CD14-positive monocyte (primary cell): Measurements from ENCODE around the gene GRID1. TPM values are rescaled to one million over a fixed set of nuclear protein-coding genes. Genes with fewer than 3 reads are reported as not detected.

ENCODE experiments used
- DNase-seq, 3 donors: peaks; one replicate each; pipeline ENCODE4 v3.0.0-alpha.2; 2011 to 2022
- H2AFZ ChIP-seq: 2 replicates; pipeline ENCODE4 v1.6.0; 2012; ENCODE audit warnings: mild to moderate bottlenecking, low read depth, low read length, inconsistent platforms; ENCODE audit not compliant: insufficient read depth, poor library complexity, severe bottlenecking
- H3K27ac ChIP-seq, 2 donors: 1 replicate in 1 of 2; 2 replicates in 1 of 2; pipeline ENCODE4 v1.5.1; 2012 to 2013; ENCODE audit warnings: low read length in 2 of 2, control low read depth in 1 of 2, inconsistent platforms in 1 of 2, low read depth in 1 of 2, mild to moderate bottlenecking in 1 of 2
- H3K27me3 ChIP-seq, 2 donors: one replicate each; pipeline versions ENCODE4 v1.6.0 to v1.6.1; 2011 to 2013; ENCODE audit warnings: low read length in 2 of 2; ENCODE audit not compliant: control insufficient read depth in 2 of 2, insufficient read depth in 2 of 2
- H3K36me3 ChIP-seq, 2 donors: replicated peaks in 1 of 2; 1 replicate in 1 of 2; 2 replicates in 1 of 2; pipeline versions ENCODE4 v1.5.1 to v1.6.1; 2012 to 2013; ENCODE audit warnings: low read length in 2 of 2, control low read depth in 1 of 2, inconsistent platforms in 1 of 2, mild to moderate bottlenecking in 1 of 2; ENCODE audit not compliant: insufficient read depth in 2 of 2, control insufficient read depth in 1 of 2
- H3K4me1 ChIP-seq, 2 donors: 1 replicate in 1 of 2; 2 replicates in 1 of 2; pipeline versions ENCODE4 v1.5.1 to v1.6.1; 2012 to 2013; ENCODE audit warnings: low read length in 2 of 2, control low read depth in 1 of 2, inconsistent platforms in 1 of 2, mild to moderate bottlenecking in 1 of 2, moderate library complexity in 1 of 2; ENCODE audit not compliant: insufficient read depth in 2 of 2, control insufficient read depth in 1 of 2
- H3K4me2 ChIP-seq: replicated peaks from 2 replicates; pipeline ENCODE3; 2012; ENCODE audit warnings: low read length, moderate library complexity, mild to moderate bottlenecking; ENCODE audit not compliant: poor library complexity, severe bottlenecking; ENCODE audit errors: extremely low read depth
- H3K4me3 ChIP-seq, 3 experiments: fragments of 200-600 bp in 1 of 3; sonication (generic) in 1 of 3; replicated peaks in 1 of 3; 1 replicate in 2 of 3; 2 replicates in 1 of 3; pipeline ENCODE4 v1.5.1; 2011 to 2013; ENCODE audit warnings: low read length in 3 of 3, mild to moderate bottlenecking in 3 of 3, control low read depth in 2 of 3, low read depth in 2 of 3, inconsistent platforms in 1 of 3, moderate library complexity in 1 of 3
- H3K79me2 ChIP-seq: 2 replicates; pipeline ENCODE4 v1.6.0; 2012; ENCODE audit warnings: mild to moderate bottlenecking, control low read depth, inconsistent platforms, low read length, moderate library complexity; ENCODE audit not compliant: insufficient read depth
- H3K9ac ChIP-seq: 2 replicates; pipeline ENCODE4 v1.6.0; 2017; ENCODE audit warnings: low read length, mild to moderate bottlenecking; ENCODE audit not compliant: insufficient read depth, poor library complexity, severe bottlenecking
- H3K9me3 ChIP-seq, 2 donors: replicated peaks in 1 of 2; 1 replicate in 1 of 2; 2 replicates in 1 of 2; pipeline versions ENCODE4 v1.5.1 to v1.6.1; 2012 to 2013; ENCODE audit warnings: low read length in 2 of 2, control low read depth in 1 of 2; ENCODE audit not compliant: control insufficient read depth in 1 of 2, insufficient read depth in 1 of 2
- H4K20me1 ChIP-seq: 2 replicates; pipeline ENCODE4 v1.6.0; 2012; ENCODE audit warnings: mild to moderate bottlenecking, low read length, control low read depth, moderate library complexity; ENCODE audit not compliant: insufficient read depth
- H3K27ac Mint-ChIP-seq, 7 donors: one replicate each; pipeline ENCODE4 v1.8.0; 2020; ENCODE audit warnings: mild to moderate bottlenecking in 7 of 7, mixed read lengths in 7 of 7, moderate library complexity in 6 of 7, inconsistent platforms in 2 of 7
- H3K27me3 Mint-ChIP-seq, 3 donors: one replicate each; pipeline ENCODE4 v1.8.0; 2021 to 2022; ENCODE audit warnings: low read depth in 3 of 3, mild to moderate bottlenecking in 3 of 3, mixed read lengths in 3 of 3, moderate library complexity in 3 of 3, inconsistent platforms in 1 of 3
- H3K36me3 Mint-ChIP-seq, 2 donors: one replicate each; pipeline ENCODE4 v1.8.0; 2020; ENCODE audit warnings: mixed read lengths in 2 of 2, inconsistent platforms in 1 of 2, mild to moderate bottlenecking in 1 of 2
- H3K4me1 Mint-ChIP-seq: one replicate; pipeline ENCODE4 v1.8.0; 2020; ENCODE audit warnings: mild to moderate bottlenecking, mixed read lengths
- H3K4me3 Mint-ChIP-seq, 2 donors: one replicate each; pipeline ENCODE4 v1.8.0; 2020; ENCODE audit warnings: mild to moderate bottlenecking in 2 of 2, mixed read lengths in 2 of 2, moderate library complexity in 1 of 2
- H3K9me3 Mint-ChIP-seq, 7 donors: one replicate each; pipeline ENCODE4 v1.8.0; 2020 to 2022; ENCODE audit warnings: mixed read lengths in 7 of 7, mild to moderate bottlenecking in 6 of 7, moderate library complexity in 6 of 7, inconsistent platforms in 2 of 7
- CTCF ChIP-seq: fragments of 200-600 bp; IDR thresholded peaks from one replicate; pipeline ENCODE4 v1.8.0; 2022; ENCODE audit warnings: antibody characterized with exemption, mild to moderate bottlenecking
- WGBS: methylation state at CpG from one replicate; pipeline ENCODE4 v1.1.5; 2013; ENCODE audit warnings: missing lambda C conversion rate; ENCODE audit not compliant: insufficient coverage; 5-methylcytosine and 5-hydroxymethylcytosine counted together
- intact Hi-C, 2 donors: fragments of 100-400 bp; cut with micrococcal nuclease; formaldehyde crosslinking; loops; one replicate each; pipeline versions ENCODE4 v1.15.0 to v1.15.1; 2023
- polyA plus RNA-seq, 3 donors: library from polyadenylated mRNA; depleted of rRNA in 1 of 3; unstranded in 2 of 3; stranded (reverse) in 1 of 3; fragments of 300-500 nt in 2 of 3; fragments of >200 nt in 1 of 3; fragmentation: Illumina TruSeq in 2 of 3; gene quantifications; 1 replicate in 2 of 3; 2 replicates in 1 of 3; pipeline ENCODE4 v1.2.3, GENCODE V29; 2012 to 2021

Gene GRID1
- polyA plus RNA-seq, 3 donors: not detected

GRCh38 chr10:86159797-86160196 is 206.8 kb downstream of the GRID1 start:
- Histone ChIP-seq H3K79me2 (no peaks in the 10 kb centered on the region), H3K9ac (no peak overlapping the region), H3K4me3 (no peak overlapping the region), H4K20me1 (no peaks in the 10 kb centered on the region), H3K27ac (no peak overlapping the region), H3K4me2 (no peak overlapping the region), H2AFZ (no peak overlapping the region), H3K4me1 (no peaks in the 10 kb centered on the region), H3K27me3 (no peaks in the 10 kb centered on the region), H3K9me3 (no peaks in the 10 kb centered on the region), H3K36me3 (no peaks in the 10 kb centered on the region)
- Mint-ChIP-seq H3K4me1 (no peaks in the 10 kb centered on the region), H3K4me3 (no peak overlapping the region), H3K27me3 (peaks cover 2 to 7% (median 2%) of the 10 kb centered on the region in 3 donors), H3K36me3 (no peaks in the 10 kb centered on the region), H3K9me3 (peaks cover 0 to 2% (median 0%) of the 10 kb centered on the region in 7 donors), H3K27ac (no peak overlapping the region)
- TF ChIP-seq CTCF: no peak
- intact Hi-C loops: no loop called here
- WGBS: 86% methylated on average over 3 of the region's 3 CpGs
- DNase-seq: no peak

- no peak overlapping the region for H3K27ac Mint-ChIP-seq
- H3K79me2 ChIP-seq: no peaks in the 10 kb centered on the region
- DNase-seq: no peak
Measured at GRCh38 chr10:86155054-86155921, 211.3 kb downstream of the GRID1 start.

More at GRCh38 chr10:86155054-86155921, 211.3 kb downstream of the GRID1 start:
- TF ChIP-seq CTCF: no peak
- Mint-ChIP-seq H3K9me3 (no peaks in the 10 kb centered on the region), H3K27me3 (peaks cover 0 to 2% (median 1%) of the 10 kb centered on the region in 3 donors), H3K4me1 (no peaks in the 10 kb centered on the region), H3K4me3 (no peak overlapping the region), H3K36me3 (no peaks in the 10 kb centered on the region)
- 66% methylated on average over 5 of the region's 7 CpGs for WGBS
- Histone ChIP-seq H3K27ac (no peak overlapping the region), H3K9ac (no peak overlapping the region), H3K4me2 (no peak overlapping the region), H3K4me1 (no peaks in the 10 kb centered on the region), H3K27me3 (no peaks in the 10 kb centered on the region), H3K36me3 (no peaks in the 10 kb centered on the region), H2AFZ (no peak overlapping the region), H4K20me1 (no peaks in the 10 kb centered on the region), H3K9me3 (no peaks in the 10 kb centered on the region), H3K4me3 (no peak overlapping the region)
- intact Hi-C loops: no loop called here
